AG04449 (cell line): ENCODE measurements around the gene ZMYM3.

Experiments
- CTCF ChIA-PET: fragments of 350-600 bp; formaldehyde crosslinking; extraction: SDS; loops from one replicate; lab custom pipeline; 2021; ENCODE audit warnings: antibody characterized with exemption; lab: Yijun Ruan, JAX
- POLR2A ChIA-PET: fragments of 400-600, 350-600 bp; formaldehyde crosslinking; extraction: SDS; loops from one replicate; lab custom pipeline; 2020; ENCODE audit warnings: antibody characterized with exemption, inconsistent platforms; lab: Yijun Ruan, JAX
- DNase-seq: peaks from one replicate; pipeline ENCODE4 v3.0.0-alpha.2; 2010; ENCODE audit warnings: low read depth, low spot score
- H3K4me3 ChIP-seq: 2 replicates; pipeline ENCODE4 v1.5.1; 2011; ENCODE audit warnings: low read depth, mild to moderate bottlenecking, control low read depth, low read length
- CTCF ChIP-seq: IDR thresholded peaks from one replicate; pipeline ENCODE4 v1.5.1; 2011; ENCODE audit warnings: mild to moderate bottlenecking, moderate library complexity, low read length, control low read depth, inconsistent platforms; ENCODE audit not compliant: insufficient read depth; ENCODE audit errors: missing control alignments

ZMYM3 gene

GRCh38 chrX:71225676-71226075 lies 28.3 kb downstream of the ZMYM3 start:
- CTCF ChIA-PET = no interaction called here
- POLR2A ChIA-PET = no interaction called here
- DNase-seq = no peak
- no peak overlapping the region for H3K4me3 ChIP-seq
- TF ChIP-seq CTCF = no peak

- ChIA-PET CTCF (no interaction called here), POLR2A (no interaction called here)
- TF ChIP-seq CTCF = no peak
- no peak for DNase-seq
- no peak overlapping the region for H3K4me3 ChIP-seq
These were observed 28.9 kb downstream of the ZMYM3 start for GRCh38 chrX:71225009-71225408.

- no peak for TF ChIP-seq CTCF
- H3K4me3 ChIP-seq = no peak overlapping the region
- no peak for DNase-seq
- ChIA-PET POLR2A (no interaction called here), CTCF (no interaction called here)
These were observed 29.7 kb downstream of the ZMYM3 start for GRCh38 chrX:71224098-71224708.

GRCh38 chrX:71222929-71223328 lies 31.0 kb downstream of the ZMYM3 start, which contains the start of gene GJB1:
Gene GJB1 (plus strand): TSS chrX:71223224. CDS start chrX:71223708, 484 bp downstream.
- no peak for TF ChIP-seq CTCF
- ChIA-PET POLR2A (no interaction called here), CTCF (no interaction called here)
- no peak for DNase-seq
- H3K4me3 ChIP-seq = no peak within 1 kb of the TSS

GRCh38 chrX:71221145-71221544 lies 32.8 kb downstream of the ZMYM3 start:
- no peak for DNase-seq
- TF ChIP-seq CTCF = no peak
- POLR2A ChIA-PET = no interaction called here
- H3K4me3 ChIP-seq = no peak overlapping the region
- CTCF ChIA-PET = no interaction called here

- no peak for TF ChIP-seq CTCF
- no peak for DNase-seq
- CTCF ChIA-PET = no interaction called here
- no peak overlapping the region for H3K4me3 ChIP-seq
- POLR2A ChIA-PET = no interaction called here
These were observed 36.6 kb downstream of the ZMYM3 start for GRCh38 chrX:71217298-71217697.
